ENCODE data around the gene COPS6.

COPS6 gene

GRCh38 chr7:100126931-100127865 lies 38.4 kb downstream of the COPS6 start, which contains the start of gene MBLAC1 (continued):
- TF ChIP-seq AEBP2 (tag by site-specific recombination; IDR thresholded peaks at IDR 0.05; ENCODE audit: borderline replicate concordance) (peak; percentile 58; the same call in 1 of the 2 replicates), ZNF391 (tag by site-specific recombination; IDR thresholded peaks at IDR 0.05; ENCODE audit: borderline replicate concordance, low read depth) (peak; percentile 13; the same call in 1 of the 2 replicates), ZNF24 (tag by site-specific recombination; IDR thresholded peaks at IDR 0.05) (peak; percentile 59; the same call in 1 of the 2 replicates), PRDM6 (tag by site-specific recombination; IDR thresholded peaks at IDR 0.05) (no peak), ZNF76 (tag by site-specific recombination; IDR thresholded peaks at IDR 0.05; ENCODE audit: borderline replicate concordance, low read depth) (peak; percentile 23; the same call in 1 of the 2 replicates), ZNF26 (tag by site-specific recombination; IDR thresholded peaks at IDR 0.05) (no peak), ZFHX2 (tag by site-specific recombination; conservative IDR thresholded peaks at IDR 0.05) (peak; percentile 86), ZNF10 (tag by site-specific recombination; IDR thresholded peaks at IDR 0.05) (peak; percentile 3; the same call in 1 of the 2 replicates), ZNF623 (tag by site-specific recombination; IDR thresholded peaks at IDR 0.05) (0 out of 2 replicates have a peak, but pooled peaks have one; percentile 5), OSR2 (tag by site-specific recombination; IDR thresholded peaks at IDR 0.05) (no peak), GLIS2 (tag by site-specific recombination; IDR thresholded peaks at IDR 0.05) (peak; percentile 85), ZNF747 (tag by site-specific recombination; IDR thresholded peaks at IDR 0.05) (no peak), ZNF324 (tag by site-specific recombination; IDR thresholded peaks at IDR 0.05) (peak; percentile 81; the same call in 1 of the 2 replicates), EGR2 (tag by site-specific recombination; IDR thresholded peaks at IDR 0.05; ENCODE audit: low read depth) (peak; percentile 65), ZNF221 (tag by site-specific recombination; IDR thresholded peaks at IDR 0.05; ENCODE audit: borderline replicate concordance) (no peak), ZNF366 (tag by site-specific recombination; conservative IDR thresholded peaks at IDR 0.05) (peak; percentile 73; the same call in 1 of the 2 replicates), ZNF175 (tag by site-specific recombination; IDR thresholded peaks at IDR 0.05) (no peak), PRDM1 (tag by site-specific recombination; IDR thresholded peaks at IDR 0.05) (peak; percentile 98), WT1 (tag by site-specific recombination; IDR thresholded peaks at IDR 0.05) (peak; percentile 63)
- TF ChIP-seq, protein P1, sequence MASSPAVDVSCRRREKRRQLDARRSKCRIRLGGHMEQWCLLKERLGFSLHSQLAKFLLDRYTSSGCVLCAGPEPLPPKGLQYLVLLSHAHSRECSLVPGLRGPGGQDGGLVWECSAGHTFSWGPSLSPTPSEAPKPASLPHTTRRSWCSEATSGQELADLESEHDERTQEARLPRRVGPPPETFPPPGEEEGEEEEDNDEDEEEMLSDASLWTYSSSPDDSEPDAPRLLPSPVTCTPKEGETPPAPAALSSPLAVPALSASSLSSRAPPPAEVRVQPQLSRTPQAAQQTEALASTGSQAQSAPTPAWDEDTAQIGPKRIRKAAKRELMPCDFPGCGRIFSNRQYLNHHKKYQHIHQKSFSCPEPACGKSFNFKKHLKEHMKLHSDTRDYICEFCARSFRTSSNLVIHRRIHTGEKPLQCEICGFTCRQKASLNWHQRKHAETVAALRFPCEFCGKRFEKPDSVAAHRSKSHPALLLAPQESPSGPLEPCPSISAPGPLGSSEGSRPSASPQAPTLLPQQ (tag by site-specific recombination; IDR thresholded peaks at IDR 0.05): peak; percentile 72
- TF ChIP-seq, protein P2, sequence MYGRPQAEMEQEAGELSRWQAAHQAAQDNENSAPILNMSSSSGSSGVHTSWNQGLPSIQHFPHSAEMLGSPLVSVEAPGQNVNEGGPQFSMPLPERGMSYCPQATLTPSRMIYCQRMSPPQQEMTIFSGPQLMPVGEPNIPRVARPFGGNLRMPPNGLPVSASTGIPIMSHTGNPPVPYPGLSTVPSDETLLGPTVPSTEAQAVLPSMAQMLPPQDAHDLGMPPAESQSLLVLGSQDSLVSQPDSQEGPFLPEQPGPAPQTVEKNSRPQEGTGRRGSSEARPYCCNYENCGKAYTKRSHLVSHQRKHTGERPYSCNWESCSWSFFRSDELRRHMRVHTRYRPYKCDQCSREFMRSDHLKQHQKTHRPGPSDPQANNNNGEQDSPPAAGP (tag by site-specific recombination; IDR thresholded peaks at IDR 0.05): peak; percentile 83
- TF ChIP-seq, protein P3, sequence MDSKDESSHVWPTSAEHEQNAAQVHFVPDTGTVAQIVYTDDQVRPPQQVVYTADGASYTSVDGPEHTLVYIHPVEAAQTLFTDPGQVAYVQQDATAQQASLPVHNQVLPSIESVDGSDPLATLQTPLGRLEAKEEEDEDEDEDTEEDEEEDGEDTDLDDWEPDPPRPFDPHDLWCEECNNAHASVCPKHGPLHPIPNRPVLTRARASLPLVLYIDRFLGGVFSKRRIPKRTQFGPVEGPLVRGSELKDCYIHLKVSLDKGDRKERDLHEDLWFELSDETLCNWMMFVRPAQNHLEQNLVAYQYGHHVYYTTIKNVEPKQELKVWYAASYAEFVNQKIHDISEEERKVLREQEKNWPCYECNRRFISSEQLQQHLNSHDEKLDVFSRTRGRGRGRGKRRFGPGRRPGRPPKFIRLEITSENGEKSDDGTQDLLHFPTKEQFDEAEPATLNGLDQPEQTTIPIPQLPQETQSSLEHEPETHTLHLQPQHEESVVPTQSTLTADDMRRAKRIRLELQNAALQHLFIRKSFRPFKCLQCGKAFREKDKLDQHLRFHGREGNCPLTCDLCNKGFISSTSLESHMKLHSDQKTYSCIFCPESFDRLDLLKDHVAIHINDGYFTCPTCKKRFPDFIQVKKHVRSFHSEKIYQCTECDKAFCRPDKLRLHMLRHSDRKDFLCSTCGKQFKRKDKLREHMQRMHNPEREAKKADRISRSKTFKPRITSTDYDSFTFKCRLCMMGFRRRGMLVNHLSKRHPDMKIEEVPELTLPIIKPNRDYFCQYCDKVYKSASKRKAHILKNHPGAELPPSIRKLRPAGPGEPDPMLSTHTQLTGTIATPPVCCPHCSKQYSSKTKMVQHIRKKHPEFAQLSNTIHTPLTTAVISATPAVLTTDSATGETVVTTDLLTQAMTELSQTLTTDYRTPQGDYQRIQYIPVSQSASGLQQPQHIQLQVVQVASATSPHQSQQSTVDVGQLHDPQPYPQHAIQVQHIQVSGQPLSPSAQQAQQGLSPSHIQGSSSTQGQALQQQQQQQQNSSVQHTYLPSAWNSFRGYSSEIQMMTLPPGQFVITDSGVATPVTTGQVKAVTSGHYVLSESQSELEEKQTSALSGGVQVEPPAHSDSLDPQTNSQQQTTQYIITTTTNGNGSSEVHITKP (tag by site-specific recombination; IDR thresholded peaks at IDR 0.05): peak; percentile 100
- TF ChIP-seq, protein P4, sequence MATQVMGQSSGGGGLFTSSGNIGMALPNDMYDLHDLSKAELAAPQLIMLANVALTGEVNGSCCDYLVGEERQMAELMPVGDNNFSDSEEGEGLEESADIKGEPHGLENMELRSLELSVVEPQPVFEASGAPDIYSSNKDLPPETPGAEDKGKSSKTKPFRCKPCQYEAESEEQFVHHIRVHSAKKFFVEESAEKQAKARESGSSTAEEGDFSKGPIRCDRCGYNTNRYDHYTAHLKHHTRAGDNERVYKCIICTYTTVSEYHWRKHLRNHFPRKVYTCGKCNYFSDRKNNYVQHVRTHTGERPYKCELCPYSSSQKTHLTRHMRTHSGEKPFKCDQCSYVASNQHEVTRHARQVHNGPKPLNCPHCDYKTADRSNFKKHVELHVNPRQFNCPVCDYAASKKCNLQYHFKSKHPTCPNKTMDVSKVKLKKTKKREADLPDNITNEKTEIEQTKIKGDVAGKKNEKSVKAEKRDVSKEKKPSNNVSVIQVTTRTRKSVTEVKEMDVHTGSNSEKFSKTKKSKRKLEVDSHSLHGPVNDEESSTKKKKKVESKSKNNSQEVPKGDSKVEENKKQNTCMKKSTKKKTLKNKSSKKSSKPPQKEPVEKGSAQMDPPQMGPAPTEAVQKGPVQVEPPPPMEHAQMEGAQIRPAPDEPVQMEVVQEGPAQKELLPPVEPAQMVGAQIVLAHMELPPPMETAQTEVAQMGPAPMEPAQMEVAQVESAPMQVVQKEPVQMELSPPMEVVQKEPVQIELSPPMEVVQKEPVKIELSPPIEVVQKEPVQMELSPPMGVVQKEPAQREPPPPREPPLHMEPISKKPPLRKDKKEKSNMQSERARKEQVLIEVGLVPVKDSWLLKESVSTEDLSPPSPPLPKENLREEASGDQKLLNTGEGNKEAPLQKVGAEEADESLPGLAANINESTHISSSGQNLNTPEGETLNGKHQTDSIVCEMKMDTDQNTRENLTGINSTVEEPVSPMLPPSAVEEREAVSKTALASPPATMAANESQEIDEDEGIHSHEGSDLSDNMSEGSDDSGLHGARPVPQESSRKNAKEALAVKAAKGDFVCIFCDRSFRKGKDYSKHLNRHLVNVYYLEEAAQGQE (tag by site-specific recombination; IDR thresholded peaks at IDR 0.05): peak; percentile 30; the same call in 1 of the 2 replicates

All from HEK293 (cell line).